NCI-H446 treated with DMSO at 0.1 percent for 48 hours (cell line): ENCODE measurements around the gene UBTD2.
"Not testable (repeated sequence)": the region's sequence is repeated elsewhere in the genome, so short reads cannot be mapped to it uniquely, and the experiment has no call there.

ENCODE experiments used
- DNase-seq: peaks from one replicate; lab custom pipeline; 2025; lab: John Stamatoyannopoulos, UW

Gene UBTD2, protein sequence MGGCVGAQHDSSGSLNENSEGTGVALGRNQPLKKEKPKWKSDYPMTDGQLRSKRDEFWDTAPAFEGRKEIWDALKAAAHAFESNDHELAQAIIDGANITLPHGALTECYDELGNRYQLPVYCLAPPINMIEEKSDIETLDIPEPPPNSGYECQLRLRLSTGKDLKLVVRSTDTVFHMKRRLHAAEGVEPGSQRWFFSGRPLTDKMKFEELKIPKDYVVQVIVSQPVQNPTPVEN

DNA sequence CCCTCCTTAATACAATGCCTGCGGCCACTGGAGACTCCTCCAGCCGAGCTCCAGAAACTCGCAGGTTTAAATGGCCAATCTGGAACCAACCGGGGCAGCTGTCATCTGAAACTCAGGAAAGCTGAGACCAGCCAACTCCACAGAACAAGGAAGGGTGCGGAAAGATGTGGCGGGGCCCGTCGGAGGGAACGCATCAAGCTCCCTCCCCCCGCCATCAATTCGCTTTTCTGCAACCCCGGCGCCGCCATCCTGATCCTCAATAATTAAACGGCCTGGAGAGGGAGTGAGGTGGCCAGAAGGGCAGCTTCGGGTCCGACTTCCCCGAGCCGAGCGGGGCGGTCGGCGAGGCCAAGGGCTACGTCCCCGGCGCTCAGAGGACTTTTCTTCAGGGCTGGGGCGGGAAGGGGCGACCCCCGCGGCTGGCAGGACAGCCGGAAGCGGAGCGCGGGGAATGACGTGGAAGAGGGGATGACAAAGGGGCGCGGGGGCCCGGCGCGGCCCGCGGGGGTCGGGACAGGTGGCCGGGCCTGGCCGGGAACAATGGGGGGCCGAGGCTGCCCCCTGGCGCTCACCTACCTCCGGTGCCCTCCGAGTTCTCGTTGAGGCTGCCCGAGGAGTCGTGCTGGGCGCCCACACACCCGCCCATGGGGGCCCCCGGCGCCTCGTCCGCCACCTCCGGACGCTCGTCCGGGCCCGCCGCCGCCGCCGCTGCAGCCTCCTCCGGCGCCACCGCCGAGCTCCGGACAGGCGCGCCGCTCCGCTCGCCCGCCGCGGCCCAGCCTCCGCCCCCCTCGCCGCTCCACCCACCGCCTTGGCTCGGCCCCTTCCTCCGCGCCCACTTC, at the start of gene UBTD2:
TSS of gene UBTD2 (minus strand) at position 745 of the 842 bp plus-strand sequence. CDS start at position 646, 99 bp downstream.
- DNase-seq: peak; percentile 55

DNA sequence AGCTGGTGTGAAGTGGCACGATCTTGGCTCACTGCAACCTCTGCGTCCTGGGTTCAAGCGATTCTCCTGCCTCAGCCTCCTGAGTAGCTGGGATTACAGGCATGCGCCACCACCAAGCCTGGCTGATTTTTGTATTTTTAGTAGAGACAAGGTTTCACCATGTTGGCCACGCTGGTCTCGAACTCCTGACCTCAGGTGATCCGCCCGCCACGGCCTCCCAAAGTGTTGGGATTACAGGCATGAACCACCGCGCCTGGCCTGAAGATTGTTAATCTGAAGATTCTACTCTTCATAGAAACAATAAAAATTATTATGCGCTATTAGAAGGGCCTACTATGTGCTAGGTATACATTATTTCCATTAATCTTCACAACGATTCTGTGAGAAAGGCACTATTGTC, 43.3 kb upstream of the UBTD2 start:
- DNase-seq: not testable (repeated sequence)

DNA sequence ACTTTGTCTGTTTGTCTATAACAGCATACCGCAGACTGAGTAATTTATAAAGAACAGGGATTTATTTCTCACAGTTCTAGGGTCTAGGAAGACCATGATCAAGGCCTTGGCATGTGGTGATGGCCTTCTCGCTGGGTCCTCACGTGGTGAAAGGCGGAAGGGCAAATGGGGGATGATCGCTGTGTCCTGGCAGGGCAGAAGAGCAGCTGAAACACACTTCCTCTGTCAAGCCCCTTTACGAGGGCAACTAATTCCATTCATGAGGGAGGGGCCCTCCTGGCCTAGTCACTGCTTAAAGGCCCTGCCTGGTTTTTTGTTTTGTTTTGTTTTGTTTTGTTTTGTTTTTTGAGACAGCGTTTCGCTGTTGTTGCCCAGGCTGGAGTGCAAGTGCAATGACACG, 41.9 kb upstream of the UBTD2 start:
- no peak for DNase-seq

DNA sequence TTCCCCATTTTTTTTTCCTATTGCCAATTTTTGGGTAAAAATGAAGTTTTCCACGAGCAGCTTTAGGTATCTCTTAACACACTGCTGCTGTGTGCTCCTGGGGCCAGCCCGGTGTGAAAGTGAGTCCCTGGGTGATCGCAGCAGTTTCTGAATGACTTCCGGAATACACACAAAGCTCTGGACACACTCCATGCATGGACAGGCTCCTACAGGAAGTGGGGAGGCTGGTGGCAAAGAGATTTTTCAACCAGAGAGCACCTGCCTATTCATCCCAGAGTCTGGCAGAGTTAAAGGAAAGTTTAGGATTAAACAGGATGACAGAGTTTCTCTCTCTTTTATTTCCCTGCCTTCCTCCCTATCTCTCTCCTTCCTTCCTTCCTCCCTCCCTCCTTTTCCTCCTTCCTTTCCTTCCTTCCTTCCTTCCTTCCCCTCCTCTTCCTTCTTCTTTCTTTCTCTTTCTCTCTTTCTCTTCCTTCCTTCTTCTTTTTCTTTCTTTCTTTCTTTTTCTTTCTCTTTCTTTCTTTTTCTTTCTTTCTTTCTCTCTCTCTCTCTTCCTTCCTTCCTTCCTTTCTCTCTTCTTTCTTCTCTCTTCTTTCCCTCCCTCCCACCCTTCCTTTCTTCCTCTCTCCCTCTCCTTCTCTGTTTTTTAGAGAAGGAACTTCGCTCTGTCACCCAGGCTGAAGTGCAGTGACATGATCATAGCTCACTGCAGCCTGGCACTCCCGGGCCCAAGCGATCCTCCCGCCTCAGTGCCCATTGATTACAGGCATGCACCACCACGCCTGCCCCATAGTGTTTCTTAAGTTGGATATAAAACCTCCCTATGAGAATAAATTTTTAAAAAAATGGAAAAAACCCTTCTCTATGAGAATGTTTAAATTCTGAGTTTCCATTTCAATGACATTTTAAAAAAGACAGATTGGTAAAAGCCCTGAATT, 38.7 kb upstream of the UBTD2 start:
- no peak for DNase-seq

DNA sequence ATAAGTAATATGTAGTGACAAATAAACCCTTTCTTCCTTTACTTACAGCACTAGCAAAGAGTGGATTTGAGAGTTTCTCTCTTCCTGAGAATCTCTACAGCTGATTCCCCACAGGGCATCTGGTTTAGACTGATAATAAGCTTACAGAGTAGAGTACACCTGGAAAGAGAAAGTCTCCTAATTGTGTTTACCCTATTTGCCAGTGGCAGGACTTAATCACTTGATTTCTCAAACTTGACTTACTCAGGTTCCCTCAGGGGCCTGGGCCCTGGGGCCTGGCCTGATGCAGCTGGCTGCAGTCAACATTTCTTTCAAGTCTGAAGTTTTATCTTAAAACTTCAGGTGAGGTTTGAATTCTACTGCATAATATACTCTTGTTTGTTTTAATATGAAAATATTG, 38.0 kb upstream of the UBTD2 start:
- no peak for DNase-seq

DNA sequence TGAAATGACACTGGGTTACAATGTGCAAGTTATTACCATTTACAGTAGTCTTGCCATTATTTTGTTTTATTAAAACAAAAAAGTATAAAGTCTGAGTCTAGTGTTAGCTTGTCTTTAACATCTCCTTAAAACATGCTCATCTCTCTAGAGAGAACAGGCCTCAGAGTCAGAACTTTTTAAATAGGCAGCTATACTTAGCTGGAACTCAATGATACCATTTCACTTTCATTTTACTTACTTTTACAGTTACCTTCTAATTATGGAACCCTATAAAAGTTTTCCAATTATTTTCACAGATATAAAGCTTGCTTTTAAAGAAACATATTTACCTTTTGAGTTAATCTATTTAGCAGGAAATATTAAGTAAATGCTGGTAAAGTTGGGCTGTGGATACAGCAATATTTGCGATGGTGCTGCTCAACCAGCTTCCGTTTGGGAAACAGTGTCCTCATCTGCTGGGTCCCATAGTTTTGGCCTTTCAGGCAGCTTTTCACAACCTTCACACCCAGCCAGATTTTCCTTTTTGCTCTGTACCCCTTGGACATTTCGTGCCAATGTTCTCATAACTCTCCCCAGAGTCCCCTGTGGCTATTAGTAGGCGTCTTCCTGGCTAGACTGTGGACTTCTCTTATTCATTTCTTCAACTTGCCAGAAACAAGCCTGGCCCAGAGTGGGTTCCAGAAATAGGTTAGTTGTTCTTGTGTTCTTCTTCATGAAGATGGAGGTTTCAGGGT, 36.3 kb upstream of the UBTD2 start:
- no peak for DNase-seq

DNA sequence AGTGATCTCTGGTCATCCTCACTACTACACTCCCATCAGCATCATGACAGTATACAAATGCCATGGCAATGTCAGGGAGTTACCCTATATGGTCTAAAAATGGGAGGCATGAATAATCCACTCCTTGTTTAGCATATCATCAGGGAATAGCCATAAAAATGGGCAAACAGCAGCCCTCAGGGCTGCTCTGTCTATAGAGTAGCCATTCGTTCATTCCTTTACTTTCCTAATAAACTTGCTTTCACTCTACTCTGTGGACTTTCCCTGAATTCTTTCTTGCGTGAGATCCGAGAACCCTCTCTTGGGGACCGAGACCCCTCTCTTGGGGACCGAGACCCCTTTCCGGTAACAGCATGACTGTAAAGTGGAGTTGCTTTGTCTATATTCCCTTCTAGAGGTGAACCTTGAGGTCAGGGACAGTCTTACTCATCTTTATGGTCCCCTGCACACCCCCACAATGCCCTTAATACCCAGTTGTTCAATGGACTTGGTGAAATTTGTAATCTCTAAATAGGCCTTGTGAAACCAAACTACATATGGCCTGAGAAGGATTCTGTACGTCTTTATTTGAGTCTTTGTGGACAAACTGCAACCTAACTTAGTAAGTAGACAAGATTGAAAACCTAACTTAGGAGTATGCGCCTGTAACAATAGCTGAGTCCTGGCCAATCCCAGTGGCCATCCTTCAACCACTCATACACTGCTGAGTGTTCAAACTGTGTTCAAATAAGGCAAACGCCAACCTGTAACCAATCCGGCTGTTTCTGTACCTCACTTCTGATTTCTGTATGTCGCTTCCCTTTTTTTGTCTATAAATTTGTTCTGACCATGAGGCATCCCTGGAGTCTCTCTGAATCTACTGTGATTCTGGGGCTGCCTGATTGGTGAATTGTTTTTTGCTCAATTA, 32.3 kb upstream of the UBTD2 start:
- DNase-seq: no peak

DNA sequence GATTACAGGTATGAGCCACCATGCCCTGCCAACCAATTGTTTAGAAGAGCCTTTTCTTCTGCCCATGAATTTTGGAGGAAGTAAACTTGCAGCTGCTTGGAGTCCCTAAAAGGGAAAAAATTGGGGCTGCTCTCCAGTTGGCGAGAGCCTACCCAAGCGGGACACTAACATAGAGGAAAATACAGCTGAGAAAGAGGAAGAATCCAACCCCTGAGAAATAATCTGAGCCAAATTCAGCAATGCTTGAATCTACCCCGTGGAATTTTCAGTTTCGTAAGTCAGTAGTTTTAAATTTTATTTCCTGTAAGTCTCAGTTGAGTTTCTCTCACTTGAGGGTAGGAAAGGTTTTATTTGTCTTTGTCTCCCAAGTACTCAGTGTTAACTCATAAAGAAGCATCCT, 30.4 kb upstream of the UBTD2 start:
- no peak for DNase-seq

DNA sequence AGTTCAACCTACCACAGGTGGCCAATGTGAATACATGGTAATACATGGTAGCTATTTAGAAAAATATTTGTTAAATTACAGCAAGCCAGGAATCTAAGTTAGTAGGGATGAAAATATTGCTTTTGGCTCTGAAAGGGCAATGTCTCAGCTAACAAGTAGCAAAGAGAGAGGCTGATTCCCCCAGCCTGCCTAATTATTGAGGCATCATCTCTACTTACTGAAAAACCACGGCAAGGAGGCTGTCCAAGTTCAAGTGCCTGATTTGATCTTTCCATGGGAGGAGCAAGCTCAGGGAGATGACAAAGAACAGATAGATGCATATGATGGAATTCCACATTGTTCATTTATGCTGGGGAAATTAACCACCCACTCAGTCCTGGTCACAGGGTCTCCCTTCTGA, 28.7 kb upstream of the UBTD2 start:
- DNase-seq: no peak

DNA sequence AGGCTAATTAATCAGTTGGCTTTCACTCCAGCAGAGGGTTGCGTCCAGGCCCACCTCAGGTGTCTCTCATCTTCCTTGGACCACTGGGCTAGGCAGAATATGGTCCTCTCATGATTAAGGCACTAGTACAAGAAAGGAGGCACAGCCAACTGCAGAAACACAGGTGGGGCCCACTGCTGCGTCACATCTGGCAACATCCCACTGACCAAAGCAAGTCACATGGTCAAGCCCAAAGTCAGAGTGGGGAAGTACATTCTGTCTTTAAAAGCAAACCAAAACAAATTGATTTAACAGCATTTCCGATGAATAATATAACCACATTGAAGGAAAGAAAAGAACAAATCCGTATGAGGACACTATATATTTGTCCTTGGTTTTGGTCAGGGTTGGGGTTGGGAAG, 28.0 kb upstream of the UBTD2 start:
- no peak for DNase-seq

DNA sequence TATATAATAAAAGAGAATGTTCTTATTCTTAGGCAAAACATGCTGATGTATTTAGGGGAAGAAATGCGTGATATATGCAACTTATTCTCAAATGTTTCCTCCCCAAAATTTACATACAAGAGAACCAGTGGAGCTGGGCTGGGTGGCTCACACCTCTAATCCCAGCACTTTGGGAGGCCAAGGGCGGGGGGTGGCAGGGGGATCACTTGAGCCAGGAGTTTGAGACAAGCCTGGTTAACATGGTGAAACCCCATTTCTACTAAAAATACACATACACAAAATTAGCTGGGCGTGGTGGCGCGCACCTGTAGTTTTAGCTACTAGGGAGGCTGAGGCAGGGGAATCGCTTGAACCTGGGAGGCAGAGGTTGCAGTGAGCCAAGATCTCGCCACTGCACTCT, 27.5 kb upstream of the UBTD2 start:
- DNase-seq: no peak

DNA sequence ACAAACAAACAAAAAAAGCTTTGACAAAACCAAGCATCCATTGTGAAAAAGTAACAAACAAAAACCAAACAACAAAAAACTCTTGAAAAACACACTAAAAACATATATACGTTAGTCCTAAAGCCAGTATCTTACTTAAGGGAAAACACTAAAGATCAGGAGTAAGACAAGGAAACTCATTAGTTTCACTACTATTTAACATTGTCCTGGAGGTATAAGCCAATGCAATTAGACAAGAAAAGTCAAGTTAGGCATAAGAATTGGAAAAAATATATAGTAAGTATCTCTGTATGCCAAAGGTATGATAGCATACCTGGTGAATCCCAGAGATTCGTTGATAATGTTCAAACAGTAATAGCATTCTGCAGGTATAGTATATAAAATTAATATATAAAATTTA, 21.8 kb upstream of the UBTD2 start:
- no peak for DNase-seq

DNA sequence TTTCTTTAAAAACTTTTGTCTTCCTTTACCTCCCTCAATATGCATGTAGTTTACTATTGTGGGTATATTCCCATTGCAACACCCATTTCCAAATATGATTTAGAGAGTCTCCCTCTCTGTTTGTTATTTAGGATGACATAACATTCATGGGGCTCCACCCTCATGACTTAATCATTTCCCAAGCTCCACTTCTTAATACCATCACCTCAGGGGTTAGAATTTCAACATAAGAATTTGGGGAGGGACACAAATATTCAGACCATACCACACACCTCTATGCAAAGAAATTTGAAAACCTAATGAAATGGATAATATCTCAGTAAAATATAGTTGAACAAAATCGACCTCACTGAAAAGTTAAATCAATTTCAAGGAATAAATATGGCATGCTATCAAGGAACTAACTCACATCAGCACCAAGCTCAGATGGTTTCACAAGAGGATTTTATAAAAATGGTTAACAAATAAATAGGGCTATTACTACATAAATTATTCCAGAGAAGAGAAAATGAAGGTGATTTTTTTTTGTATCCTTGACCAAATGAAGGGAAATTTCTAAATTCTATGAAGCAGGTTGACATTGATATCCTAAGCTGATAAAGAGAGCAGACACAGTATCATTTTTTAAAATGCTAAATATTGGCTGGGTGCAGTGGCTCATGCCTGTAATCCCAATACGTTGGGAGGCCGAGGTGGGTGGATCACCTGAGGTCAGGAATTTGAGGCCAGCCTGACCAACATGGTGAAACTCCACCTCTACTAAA, 20.2 kb upstream of the UBTD2 start:
- peak; percentile 3 for DNase-seq

DNA sequence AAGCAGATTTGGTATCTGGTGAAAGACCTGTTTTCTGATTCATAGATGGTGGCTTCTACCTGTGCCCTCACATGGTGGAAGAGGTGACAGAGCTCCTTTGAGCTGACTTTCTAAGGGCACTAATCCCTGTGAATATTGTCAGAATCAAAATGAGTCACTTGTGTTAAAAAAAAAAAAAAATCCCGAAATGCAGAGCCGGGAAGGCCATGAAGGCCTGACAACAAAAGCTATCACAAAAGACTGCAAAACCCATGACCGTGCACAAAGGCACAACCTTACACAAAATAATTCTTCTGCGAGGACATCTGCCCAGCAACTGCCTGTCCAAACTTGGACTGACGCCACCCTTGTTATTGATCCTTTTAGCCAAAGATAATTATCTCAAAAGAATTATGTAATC, 19.6 kb upstream of the UBTD2 start:
- no peak for DNase-seq

DNA sequence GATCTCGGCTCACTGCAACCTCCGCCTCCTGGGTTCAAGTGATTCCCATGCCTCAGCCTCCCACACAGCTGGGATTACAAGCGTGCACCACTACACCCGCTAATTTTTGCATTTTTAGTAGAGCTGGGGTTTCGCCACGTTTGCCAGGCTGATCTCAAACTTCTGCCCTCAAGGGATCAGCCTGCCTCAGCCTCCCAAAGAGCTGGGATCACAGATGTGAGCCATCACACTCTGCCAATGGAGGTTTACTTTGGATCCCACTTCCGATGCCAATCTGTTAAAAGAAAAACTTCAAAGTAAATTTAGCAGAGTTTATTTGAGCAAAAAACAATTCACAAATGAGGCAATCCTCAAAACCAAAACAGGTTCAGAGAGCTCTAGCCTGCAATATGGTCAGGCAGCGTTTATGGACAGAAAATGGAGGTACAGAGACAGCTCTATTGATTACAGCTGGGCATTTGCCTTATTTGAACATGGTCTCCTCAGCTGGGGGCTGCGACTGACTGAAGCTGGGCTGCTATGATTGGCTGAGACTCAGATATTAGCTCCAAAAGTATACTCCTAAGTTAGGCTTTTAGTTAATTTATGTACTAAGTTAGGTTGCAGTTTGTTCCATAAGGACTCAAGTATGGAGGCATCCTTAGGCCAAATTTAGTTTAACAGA, 18.6 kb upstream of the UBTD2 start:
- no peak for DNase-seq

DNA sequence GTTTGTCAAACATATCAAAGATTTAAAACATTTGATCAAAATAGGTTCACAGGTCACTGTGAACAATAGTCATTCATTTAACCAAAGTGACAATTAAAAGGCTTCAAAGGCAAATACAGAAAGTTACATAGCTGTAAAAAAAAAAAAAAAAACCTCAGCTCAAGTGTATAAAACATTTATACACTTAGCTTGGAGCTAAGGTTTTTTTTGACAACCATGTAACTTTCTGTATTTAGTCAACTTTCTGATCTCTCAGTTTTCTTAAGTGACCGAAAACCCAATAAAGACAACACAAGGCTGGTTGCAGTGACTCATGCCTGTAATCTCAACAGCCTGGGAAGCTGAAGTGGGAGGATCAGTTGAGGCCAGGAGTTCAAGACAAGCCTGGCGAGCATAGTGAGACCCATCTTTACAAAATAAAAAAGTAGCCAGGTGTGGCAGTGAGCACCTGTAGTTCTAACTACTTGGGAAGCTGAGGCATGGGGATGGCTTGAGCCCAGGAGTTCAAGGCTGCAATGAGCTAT, 16.4 kb upstream of the UBTD2 start:
- no peak for DNase-seq

DNA sequence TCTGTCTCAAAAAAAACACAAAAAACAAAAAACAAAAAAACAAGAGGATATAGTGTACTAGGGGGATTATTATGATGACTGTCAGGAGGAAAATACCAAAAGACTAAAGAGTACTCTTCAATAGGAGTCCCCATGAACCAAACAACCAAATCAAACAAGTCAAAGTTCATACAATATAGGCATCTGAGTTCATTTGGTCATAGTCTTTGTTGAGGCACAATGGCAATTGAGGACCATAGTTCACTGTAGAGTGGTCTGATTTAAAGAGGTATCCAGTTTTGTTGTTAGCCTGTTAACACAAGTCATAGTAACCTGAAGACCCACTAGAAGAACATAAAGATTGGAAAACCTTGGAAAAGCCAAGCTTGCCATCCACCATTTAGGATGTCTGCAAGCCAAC, 11.3 kb upstream of the UBTD2 start:
- no peak for DNase-seq

DNA sequence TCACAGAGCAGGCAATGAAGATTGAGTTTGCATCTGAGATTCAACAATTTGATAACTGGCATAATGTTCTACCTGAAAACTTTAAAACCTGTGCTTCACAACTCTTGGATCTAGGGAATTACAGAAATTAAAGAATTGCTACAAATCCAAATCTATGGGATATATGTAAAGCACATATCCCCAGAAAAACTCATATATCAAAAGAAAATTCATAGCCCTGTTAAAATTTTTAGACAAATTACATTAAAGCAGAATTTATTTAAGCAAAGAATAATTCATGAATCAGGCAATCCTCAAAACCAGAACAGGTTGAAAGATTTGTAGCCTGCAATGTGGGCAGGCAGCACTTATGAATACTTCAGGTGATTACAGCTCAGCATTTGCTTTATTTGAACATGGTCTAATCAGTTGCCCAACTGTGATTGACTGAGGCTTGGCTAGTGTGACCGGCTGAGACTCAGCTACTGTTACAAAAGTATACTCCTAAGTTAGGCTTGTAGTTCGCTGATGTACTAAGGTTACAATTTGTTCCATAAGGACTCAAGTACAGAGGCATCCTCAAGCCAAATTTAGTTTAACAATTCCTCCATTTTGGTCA, 10.3 kb upstream of the UBTD2 start:
- DNase-seq: no peak
